Adipose tissue (tissue), 3 donors: ENCODE results near the gene C12orf54. TPM values are rescaled to one million over a fixed set of nuclear protein-coding genes. Genes with fewer than 3 reads are reported as not detected.
"Not testable (repeated sequence)": the region's sequence is repeated elsewhere in the genome, so short reads cannot be mapped to it uniquely, and the experiment has no call there.

Experiments used
- H3K27ac ChIP-seq: one replicate; pipeline ENCODE4 v1.5.1; 2013; ENCODE audit warnings: low read depth, low read length
- WGBS, 3 donors: extraction: QIAGEN DNeasy Blood & Tissue Kit; methylation state at CpG; one replicate each; pipeline ENCODE4 v1.1.7; 2013; 5-methylcytosine and 5-hydroxymethylcytosine counted together
- polyA plus RNA-seq, 3 donors: library from polyadenylated mRNA; stranded (reverse); fragments of 200-250 nt; gene quantifications; one replicate each; pipeline ENCODE4 v1.2.3, GENCODE V29; 2013
- donor health status: healthy with polysubstance abuse.
- donor health status: Bipolar disorder and iron deficiency.
- donor health status: healthy.

C12orf54 gene
- under 1 TPM in 1 of 3 donors, not detected in 2; 0.15 TPM for polyA plus RNA-seq

DNA sequence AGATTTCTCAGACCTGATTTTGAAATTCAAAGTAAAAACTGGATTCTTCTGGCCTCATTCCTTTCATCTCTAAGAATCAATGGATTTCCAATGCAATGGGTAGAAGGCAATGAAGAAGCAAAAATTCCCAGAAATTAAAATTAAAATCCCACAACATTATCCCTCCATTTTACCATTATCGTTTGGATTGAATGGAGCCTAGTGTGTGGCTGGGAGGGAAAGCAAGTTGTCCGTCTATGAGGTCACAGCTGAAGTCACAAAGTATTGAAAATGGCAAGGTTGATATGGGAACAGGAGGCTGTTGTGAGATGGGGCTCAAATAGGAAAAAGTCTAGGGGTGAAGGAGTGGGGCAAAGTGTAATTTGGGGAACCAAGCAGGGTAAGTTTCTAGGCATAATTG is at the start of gene C12orf54:
Gene C12orf54 (plus strand): TSS at position 301 of the 400 bp plus-strand sequence. CDS start 799 bp downstream, outside the sequence.
- WGBS, 3 donors: 91 to 93% (median 92%) methylated on average over 2 of the region's 2 CpGs
- H3K27ac ChIP-seq: no peak within 1 kb of the TSS

DNA sequence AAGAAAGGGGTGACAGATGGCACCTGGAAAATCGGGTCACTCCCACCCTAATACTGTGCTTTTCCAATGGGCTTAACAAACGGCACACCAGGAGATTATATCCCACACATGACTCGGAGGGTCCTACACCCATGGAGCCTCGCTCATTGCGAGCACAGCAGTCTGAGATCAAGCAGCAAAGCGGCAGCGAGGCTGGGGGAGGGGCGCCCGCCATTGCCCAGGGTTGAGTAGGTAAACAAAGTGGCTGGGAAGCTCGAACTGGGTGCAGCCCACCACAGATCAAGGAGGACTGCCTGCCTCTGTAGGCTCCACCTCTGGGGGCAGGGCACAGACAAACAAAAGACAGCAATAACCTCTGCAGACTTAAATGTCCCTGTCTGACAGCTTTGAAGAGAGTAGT is 48.3 kb upstream of the C12orf54 start:
- WGBS, 3 donors: 82 to 96% (median 90%) methylated on average over 10 of the region's 10 CpGs

DNA sequence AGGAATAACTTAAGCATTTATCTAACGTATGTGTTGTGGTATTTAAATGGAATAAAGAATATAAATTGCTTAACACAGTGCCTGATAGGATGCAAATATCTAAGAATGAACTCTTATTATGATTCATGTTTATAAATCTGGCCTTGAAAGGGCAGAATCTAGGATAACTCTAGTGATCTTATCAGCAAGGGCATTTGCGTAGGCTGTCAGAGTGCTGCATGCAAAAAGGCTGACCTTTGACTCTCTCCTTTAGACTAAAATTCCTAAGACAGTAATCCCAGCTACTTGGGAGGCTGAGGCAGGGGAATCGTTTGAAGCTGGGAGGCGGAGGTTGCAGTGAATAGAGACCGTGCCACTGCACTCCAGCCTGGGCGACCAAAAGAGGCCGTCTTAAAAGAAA is 41.2 kb upstream of the C12orf54 start:
- no peak overlapping the region for H3K27ac ChIP-seq
- 62 to 67% (median 66%) methylated on average over 7 of the region's 7 CpGs for WGBS, 3 donors

More for the DNA sequence above, 48.3 kb upstream of the C12orf54 start:
- not testable (repeated sequence) for H3K27ac ChIP-seq

DNA sequence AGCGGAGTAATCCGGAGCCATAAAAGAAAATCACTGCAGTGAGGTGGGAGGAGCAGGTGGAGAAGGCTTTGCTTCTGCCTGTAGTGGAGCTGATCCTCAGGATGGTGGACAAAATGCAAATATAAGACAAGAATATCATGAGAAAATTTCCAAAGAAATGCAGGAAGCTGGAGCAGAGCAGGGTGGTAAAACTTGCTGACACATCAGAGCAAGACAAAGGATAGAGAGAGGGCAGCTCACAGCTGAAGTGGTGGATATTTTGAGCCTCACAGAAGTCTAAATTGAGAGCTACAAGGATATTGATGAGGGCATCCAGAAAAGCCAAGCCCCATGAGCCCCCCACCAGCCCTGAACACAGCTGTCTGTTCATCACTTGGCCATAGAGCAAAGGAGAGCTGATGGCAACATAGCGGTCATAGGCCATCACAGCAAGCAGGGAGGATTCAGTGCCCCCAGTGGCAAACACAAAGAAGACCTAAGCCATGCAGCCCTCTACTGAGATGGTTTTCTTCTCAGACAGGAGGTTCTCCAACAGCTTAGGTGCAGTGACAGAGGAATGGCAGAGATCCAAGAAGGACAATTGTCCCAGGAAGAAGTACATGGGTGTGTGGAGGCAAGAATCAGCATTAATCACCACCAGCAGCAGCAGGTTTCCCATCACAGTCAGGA is 40.0 kb upstream of the C12orf54 start:
- no peak overlapping the region for H3K27ac ChIP-seq
- 88 to 91% (median 91%) methylated on average over 3 of the region's 3 CpGs for WGBS, 3 donors

DNA sequence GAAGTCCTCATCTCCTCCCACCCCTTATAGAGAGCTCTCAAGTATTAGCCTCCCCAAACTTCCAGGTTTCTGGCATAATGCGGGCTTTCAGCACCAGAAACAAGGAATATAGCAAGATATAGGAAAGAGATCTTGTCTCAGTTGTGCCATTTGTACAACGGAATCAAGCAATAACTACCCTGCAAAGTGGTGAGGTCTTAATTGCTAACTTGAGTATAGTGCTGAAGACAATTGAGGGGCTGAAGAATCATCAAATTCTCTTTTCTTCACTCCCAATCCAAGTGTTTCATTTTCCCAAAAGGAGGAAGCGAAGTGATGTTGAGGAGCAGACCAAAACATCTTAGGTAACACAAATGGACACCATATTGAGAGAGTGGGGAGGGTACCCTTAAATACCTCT is 36.8 kb upstream of the C12orf54 start:
- WGBS, 3 donors: 78 to 94% (median 79%) methylated on average over 3 of the region's 3 CpGs
- H3K27ac ChIP-seq: no peak overlapping the region

DNA sequence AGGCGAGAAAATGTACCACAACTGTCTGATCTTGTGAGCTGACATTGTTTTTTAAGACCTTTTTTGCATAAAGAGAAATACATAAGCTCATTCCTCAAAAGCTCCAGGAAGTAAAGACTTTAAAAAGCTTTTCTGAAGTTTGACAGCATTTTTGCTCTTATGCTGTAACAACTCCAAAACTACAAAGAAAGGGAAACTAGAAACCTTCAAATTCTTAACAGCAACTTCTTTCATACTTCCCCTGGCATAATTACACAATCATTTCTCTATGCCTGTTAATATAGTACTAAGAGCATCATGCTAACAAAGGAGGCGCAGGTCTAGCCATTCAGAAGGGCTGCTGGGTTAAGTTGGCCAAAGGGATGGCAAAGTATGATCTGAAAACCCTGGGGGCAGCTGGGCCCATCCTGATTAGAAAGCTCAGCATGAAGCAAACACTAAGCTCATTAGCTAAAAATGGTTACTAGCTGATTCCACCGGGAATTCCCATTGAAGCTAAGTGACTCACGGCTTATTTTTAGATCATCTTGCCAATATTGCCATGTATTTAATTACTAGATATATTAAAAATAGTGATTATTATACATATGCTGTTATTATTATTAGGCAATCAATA is 36.0 kb upstream of the C12orf54 start:
- no peak overlapping the region for H3K27ac ChIP-seq
- 47 to 57% (median 52%) methylated on average over 4 of the region's 4 CpGs for WGBS, 3 donors

DNA sequence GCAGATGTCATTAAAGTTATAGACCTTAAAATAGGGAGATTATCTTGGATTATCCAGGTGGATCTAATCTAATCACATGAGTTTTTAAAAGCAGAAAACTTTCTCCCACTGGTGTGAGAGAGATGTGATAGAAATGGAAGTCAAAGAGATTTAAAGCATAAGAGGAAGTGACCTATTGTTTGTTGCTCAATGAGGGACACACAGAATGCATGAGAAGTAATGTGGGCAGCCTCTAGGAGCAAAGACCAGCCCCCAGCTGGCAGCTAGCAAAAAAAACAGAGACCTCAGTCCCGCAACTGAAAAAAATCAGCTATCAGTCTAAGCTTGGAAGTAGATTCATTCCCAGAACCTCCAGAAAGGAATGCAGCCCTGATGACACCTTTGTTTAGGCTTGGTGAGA is 34.5 kb upstream of the C12orf54 start:
- H3K27ac ChIP-seq: no peak overlapping the region
- 63 to 67% (median 67%) methylated on average over 1 of the region's 1 CpG for WGBS, 3 donors

DNA sequence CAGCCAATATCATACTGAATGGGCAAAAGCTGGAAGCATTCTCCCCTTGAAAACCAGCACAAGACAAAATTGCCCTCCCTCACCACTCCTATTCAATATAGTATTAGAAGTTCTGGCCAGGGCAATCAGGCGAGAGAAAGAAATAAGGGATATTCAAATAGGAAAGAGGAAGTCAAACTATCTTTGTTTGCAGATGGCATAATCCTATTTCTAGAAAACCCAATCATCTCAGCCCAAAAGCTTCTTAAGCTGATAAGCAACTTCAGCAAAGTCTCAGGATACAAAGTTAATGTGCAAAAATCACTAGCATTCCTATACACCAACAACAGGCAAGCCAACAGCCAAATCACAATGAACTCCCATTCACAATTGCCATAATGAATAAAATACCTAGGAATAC is 30.9 kb upstream of the C12orf54 start:
- H3K27ac ChIP-seq: no peak overlapping the region
- 67 to 76% (median 71%) methylated on average over 1 of the region's 1 CpG for WGBS, 3 donors

DNA sequence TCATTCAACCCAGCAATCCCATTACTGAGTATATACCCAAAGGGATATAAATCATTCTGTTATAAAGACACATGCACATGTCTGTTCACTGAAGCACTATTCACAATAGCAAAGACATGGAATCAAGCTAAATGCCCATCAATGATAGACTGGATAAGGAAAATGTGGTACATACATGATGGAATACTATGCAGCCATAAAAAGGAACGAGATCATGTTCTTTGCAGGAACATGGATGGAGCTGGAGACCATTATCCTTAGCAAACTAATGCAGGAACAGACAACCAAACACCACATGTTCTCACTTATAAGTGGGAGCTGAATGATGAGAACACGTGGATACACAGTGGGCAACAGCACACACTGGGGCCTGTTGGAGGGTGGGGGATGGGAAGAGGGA is 29.3 kb upstream of the C12orf54 start:
- 71 to 92% (median 82%) methylated on average over 2 of the region's 2 CpGs for WGBS, 3 donors

DNA sequence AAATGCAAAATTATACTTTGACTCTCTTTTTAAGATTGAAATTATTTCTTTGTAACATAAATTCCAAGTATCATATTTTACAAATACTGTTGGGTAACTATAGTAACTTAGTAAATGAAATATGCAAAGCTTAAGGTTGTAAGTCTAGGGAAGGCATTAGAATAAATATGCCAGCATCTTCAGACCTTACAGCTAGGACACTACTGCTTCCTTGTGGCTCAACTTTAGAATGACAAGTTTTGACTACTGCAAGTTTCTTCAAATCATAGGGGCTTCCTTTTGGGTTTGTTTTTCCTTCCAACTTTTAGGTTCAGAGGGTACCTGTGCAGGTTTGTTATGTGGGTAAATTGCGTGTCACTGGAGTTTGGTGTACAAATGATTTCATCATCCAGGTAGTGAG is 27.6 kb upstream of the C12orf54 start:
- 68 to 86% (median 85%) methylated on average over 1 of the region's 1 CpG for WGBS, 3 donors
- H3K27ac ChIP-seq: no peak overlapping the region

More for the DNA sequence above, 29.3 kb upstream of the C12orf54 start:
- not testable (repeated sequence) for H3K27ac ChIP-seq

DNA sequence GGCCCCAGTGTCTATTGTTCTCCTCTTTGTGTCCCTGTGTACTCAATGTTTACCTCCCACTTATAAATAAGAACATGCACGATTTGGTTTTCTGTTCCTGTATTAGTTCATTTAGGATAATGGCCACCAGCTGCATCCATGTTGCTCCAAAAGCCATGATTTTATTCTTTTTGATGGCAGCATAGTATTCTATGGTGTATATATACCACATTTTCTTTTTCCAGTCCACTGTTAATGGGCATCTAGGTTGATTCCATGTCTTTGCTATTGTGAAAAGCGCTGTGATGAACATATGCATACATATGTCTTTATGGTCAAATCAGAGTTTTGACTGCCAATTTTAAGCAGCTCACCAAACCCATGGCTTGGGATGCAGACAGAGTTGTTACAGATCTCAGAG is 27.2 kb upstream of the C12orf54 start:
- no peak overlapping the region for H3K27ac ChIP-seq
- WGBS, 3 donors: 57 to 62% (median 61%) methylated on average over 2 of the region's 2 CpGs

DNA sequence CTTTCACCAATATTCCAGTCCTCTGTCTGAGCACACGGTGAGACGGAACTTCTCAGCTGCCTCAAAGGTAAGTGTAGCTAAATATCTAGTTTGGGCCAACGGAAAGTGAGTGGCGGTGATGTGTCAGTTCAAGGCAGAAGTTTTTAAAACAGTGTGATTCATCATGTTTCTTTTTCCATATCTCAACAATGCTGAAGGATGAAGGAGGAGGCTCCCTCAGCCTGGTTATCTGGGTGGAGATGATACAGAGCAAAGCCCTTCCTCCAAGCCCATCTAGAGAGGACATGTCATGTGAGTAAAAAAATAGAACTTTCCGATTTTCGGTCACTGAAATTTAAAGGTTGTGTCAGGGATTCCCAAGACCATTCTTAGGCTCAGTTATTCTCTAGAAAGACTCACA is 23.0 kb upstream of the C12orf54 start:
- 84 to 93% (median 90%) methylated on average over 6 of the region's 6 CpGs for WGBS, 3 donors
- no peak overlapping the region for H3K27ac ChIP-seq

DNA sequence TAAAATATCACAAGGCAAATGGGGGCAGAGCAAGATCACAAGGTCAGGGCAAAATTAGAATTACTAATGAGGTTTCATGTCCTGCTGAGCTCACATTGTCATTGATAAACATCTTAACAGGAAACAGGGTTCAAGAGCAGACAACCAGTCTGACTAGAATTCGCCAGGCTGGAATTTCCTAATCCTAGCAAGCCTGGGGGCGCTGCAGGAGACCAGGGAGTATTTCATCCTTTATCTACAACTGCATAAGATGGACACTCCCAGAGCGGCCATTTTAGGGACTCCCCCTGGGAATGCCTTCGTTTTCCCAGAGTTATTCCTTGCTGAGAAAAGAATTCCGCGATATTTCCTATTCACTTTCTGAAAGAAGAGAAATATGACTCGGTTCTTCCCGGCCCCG is 13.3 kb upstream of the C12orf54 start:
- WGBS, 3 donors: 76 to 85% (median 77%) methylated on average over 9 of the region's 9 CpGs
- H3K27ac ChIP-seq: not testable (repeated sequence)

DNA sequence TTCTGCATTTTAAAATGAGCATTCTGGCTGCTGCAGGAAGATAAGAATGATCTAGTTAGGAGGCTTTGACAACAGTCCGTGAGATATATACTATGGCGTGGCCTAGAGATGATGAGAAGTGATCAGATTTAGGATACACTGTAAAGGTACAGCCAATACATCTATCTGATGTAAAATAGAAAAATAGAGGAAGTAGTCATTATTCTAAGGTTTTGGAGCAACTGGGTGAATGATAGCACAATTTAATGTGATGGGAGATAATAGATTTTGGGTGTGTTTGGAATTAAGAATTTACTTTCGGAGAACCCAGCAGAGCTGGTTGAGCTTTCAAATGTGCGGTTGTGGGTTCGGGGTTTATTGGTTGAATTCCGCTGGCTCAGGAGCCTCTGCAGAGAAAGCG is 10.0 kb upstream of the C12orf54 start, which contains the start of gene ANP32D:
Gene ANP32D (plus strand): TSS at position 301 of the 400 bp plus-strand sequence. CDS start 106 bp downstream, outside the sequence.
- no peak within 1 kb of the TSS for H3K27ac ChIP-seq
- WGBS, 3 donors: 84 to 92% (median 92%) methylated on average over 7 of the region's 7 CpGs

DNA sequence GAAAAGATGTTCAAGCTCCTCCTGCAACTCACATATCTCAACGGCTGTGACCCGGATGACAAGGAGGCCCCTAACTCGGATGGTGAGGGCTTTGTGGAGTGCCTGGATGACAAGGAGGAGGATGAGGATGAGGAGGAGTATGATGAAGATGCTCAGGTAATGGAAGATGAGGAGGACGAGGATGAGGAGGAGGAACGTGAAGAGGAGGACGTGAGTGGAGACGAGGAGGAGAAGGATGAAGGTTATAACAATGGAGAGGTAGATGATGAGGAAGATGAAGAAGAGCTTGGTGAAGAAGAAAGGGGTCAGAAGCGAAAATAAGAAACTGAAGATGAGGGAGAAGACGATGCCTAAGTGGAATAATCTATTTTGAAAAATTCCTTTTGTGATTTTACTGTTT is 9.2 kb upstream of the C12orf54 start:
- no peak overlapping the region for H3K27ac ChIP-seq
- 64 to 79% (median 75%) methylated on average over 9 of the region's 9 CpGs for WGBS, 3 donors

DNA sequence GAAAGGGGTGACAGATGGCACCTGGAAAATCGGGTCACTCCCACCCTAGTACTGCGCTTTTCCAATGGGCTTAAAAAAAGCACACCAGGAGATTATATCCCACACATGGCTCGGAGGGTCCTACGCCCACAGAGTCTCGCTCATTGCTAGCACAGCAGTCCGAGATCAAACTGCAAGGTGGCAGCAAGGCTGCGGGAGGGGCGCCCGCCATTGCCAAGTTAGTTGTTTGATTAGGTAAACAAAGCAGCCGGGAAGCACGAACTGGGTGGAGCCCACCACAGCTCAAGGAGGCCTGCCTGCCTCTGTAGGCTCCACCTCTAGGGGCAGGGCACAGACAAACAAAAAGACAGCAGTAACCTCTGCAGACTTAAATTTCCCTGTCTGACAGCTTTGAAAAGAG is 7.8 kb upstream of the C12orf54 start:
- 80 to 86% (median 82%) methylated on average over 11 of the region's 11 CpGs for WGBS, 3 donors
- not testable (repeated sequence) for H3K27ac ChIP-seq

DNA sequence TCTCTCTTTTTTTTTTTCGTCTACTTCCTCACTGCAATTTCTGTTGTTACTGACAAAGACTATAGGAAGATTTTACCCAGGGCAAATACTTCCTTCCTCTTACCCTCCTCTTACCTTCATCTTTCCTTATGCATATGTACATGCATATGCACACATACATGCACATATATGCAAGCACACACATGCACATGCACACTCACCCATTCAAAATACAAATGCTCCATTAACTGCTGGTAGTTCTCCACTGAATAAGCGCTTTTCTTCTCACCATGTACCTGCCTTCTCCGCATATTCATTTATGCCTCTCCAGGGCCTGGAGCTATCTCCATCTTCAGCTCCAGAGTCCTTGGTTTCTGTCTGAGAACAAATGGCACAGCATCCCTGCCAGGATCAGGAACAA is 632 bp downstream of the C12orf54 start:
- H3K27ac ChIP-seq: no peak overlapping the region
- 65 to 94% (median 79%) methylated on average over 3 of the region's 3 CpGs for WGBS, 3 donors

DNA sequence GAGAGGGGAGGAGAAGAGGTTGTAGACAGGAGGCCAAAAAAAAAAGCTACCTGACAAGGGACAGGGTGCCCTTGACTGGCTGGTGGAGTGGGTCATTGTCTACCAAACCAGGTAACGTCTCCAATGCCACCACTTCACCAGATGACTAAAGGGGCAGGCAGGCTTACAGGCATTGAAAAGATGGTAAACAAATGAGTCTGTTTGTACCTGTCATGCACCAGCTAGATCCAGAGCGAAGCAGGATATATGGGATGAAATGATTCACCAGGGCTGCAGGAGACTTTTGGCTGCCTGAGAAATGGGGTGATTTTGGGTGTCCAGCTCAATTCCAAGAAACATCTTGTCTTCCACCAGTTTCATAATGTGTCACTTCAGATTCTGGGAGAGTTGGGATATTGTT is 4.0 kb downstream of the C12orf54 start:
- H3K27ac ChIP-seq: no peak overlapping the region
- 69 to 88% (median 86%) methylated on average over 2 of the region's 2 CpGs for WGBS, 3 donors

DNA sequence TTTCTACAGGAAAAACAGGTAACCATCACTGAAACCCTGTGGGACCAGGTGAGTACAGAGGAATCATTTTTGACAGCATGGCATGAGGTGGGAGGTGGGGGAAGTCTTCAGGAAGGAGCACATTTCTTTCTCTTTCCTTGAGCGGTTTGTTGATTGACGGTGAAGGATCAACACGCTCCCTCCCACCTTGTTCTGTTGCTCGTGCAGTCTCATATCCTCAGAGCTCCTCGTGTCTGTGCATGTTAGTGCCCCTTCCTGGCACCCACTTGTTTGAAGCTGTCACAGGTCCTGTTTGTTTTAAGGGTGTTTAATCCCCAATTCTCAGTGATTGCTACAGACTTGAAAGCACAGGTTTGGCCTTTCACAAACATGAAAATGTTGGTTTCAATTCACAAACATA is 4.4 kb downstream of the C12orf54 start:
- H3K27ac ChIP-seq: no peak overlapping the region
- 51 to 69% (median 68%) methylated on average over 5 of the region's 5 CpGs for WGBS, 3 donors

DNA sequence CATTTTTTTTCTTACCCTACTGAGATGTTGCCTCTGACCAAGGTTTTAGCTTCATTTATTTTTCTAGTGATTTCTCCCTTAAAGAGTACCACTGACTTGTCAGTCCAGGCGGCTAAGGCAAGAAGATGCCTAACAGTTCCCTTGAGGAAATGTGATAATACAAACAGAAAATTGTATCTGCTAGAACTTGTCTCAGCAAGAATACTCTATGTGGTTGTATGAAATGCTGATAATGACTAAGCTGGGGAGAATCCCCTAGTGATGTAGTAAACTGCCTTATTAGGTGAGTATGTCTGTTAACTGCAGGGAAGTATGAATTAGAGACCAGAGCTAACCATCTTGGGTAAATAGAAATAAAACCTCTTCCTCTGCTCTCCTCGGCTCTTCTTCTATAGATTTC is 6.7 kb downstream of the C12orf54 start:
- 61 to 79% (median 74%) methylated on average over 2 of the region's 2 CpGs for WGBS, 3 donors
- no peak overlapping the region for H3K27ac ChIP-seq
